ENCODE results near the gene ABCB9. TPM values are rescaled to one million over a fixed set of nuclear protein-coding genes. Genes with fewer than 3 reads are reported as not detected.

ABCB9 gene
- total and polyA plus RNA-seq, 2 of the 8 experiments (the other 6 are each of a cell fraction or from before 2014, with no cell fraction given) = 3.8 to 8.0 TPM

DNA sequence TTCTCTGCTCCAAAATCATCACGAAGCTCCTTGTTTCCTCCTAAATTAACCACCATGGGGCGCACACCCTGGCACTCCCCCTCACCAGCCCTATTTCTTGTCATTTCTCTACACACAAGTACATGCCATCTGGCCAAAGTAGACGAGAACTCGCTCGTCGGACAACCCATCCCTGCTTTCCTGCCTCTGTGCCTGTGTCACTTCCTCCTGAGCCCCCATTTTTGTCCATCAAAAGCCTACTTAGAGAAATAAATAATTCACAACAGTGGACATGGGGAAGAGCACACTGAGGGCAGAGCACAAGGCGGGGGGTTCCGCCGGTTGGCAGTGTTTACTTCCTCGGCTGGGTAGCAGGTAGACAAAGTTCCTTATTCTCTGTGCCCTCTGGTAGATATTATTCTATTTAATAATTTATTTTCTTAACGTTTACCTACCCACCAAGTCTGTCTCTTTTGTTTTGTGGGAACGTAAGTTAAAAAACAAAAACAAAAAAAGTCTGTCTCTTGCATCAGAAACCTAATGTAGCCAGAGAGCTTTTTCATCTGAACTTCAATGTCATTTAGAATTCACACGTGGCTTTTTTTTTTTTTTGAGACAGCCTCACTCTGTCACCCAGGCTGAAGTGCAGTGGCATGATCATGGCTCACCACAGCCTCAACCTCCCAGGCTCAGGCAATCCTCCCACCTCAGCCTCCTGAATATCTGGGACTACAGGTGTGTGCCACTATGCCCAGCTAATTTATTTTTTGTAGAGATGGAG lies 76.3 kb downstream of the ABCB9 start (continued):
- TF ChIP-seq, protein P1, sequence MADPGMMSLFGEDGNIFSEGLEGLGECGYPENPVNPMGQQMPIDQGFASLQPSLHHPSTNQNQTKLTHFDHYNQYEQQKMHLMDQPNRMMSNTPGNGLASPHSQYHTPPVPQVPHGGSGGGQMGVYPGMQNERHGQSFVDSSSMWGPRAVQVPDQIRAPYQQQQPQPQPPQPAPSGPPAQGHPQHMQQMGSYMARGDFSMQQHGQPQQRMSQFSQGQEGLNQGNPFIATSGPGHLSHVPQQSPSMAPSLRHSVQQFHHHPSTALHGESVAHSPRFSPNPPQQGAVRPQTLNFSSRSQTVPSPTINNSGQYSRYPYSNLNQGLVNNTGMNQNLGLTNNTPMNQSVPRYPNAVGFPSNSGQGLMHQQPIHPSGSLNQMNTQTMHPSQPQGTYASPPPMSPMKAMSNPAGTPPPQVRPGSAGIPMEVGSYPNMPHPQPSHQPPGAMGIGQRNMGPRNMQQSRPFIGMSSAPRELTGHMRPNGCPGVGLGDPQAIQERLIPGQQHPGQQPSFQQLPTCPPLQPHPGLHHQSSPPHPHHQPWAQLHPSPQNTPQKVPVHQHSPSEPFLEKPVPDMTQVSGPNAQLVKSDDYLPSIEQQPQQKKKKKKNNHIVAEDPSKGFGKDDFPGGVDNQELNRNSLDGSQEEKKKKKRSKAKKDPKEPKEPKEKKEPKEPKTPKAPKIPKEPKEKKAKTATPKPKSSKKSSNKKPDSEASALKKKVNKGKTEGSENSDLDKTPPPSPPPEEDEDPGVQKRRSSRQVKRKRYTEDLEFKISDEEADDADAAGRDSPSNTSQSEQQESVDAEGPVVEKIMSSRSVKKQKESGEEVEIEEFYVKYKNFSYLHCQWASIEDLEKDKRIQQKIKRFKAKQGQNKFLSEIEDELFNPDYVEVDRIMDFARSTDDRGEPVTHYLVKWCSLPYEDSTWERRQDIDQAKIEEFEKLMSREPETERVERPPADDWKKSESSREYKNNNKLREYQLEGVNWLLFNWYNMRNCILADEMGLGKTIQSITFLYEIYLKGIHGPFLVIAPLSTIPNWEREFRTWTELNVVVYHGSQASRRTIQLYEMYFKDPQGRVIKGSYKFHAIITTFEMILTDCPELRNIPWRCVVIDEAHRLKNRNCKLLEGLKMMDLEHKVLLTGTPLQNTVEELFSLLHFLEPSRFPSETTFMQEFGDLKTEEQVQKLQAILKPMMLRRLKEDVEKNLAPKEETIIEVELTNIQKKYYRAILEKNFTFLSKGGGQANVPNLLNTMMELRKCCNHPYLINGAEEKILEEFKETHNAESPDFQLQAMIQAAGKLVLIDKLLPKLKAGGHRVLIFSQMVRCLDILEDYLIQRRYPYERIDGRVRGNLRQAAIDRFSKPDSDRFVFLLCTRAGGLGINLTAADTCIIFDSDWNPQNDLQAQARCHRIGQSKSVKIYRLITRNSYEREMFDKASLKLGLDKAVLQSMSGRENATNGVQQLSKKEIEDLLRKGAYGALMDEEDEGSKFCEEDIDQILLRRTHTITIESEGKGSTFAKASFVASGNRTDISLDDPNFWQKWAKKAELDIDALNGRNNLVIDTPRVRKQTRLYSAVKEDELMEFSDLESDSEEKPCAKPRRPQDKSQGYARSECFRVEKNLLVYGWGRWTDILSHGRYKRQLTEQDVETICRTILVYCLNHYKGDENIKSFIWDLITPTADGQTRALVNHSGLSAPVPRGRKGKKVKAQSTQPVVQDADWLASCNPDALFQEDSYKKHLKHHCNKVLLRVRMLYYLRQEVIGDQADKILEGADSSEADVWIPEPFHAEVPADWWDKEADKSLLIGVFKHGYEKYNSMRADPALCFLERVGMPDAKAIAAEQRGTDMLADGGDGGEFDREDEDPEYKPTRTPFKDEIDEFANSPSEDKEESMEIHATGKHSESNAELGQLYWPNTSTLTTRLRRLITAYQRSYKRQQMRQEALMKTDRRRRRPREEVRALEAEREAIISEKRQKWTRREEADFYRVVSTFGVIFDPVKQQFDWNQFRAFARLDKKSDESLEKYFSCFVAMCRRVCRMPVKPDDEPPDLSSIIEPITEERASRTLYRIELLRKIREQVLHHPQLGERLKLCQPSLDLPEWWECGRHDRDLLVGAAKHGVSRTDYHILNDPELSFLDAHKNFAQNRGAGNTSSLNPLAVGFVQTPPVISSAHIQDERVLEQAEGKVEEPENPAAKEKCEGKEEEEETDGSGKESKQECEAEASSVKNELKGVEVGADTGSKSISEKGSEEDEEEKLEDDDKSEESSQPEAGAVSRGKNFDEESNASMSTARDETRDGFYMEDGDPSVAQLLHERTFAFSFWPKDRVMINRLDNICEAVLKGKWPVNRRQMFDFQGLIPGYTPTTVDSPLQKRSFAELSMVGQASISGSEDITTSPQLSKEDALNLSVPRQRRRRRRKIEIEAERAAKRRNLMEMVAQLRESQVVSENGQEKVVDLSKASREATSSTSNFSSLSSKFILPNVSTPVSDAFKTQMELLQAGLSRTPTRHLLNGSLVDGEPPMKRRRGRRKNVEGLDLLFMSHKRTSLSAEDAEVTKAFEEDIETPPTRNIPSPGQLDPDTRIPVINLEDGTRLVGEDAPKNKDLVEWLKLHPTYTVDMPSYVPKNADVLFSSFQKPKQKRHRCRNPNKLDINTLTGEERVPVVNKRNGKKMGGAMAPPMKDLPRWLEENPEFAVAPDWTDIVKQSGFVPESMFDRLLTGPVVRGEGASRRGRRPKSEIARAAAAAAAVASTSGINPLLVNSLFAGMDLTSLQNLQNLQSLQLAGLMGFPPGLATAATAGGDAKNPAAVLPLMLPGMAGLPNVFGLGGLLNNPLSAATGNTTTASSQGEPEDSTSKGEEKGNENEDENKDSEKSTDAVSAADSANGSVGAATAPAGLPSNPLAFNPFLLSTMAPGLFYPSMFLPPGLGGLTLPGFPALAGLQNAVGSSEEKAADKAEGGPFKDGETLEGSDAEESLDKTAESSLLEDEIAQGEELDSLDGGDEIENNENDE (IDR thresholded peaks at IDR 0.05; ENCODE audit: insufficient replicate concordance, low read length) = no peak
- TF ChIP-seq SP2 (IDR thresholded peaks at IDR 0.05; ENCODE audit: low read length) (no peak), RBBP5 (IDR thresholded peaks at IDR 0.05; ENCODE audit: borderline replicate concordance, low read depth, low read length) (no peak), CEBPB (IDR thresholded peaks at IDR 0.05; ENCODE audit: low read depth, low read length) (no peak), SP1 (IDR thresholded peaks at IDR 0.05; ENCODE audit: low read depth, low read length) (no peak), BACH1 (IDR thresholded peaks at IDR 0.05; ENCODE audit: low read length) (no peak), MAFK (IDR thresholded peaks at IDR 0.05; ENCODE audit: low read depth, low read length) (no peak), BCL11A (IDR thresholded peaks at IDR 0.05; ENCODE audit: low read depth in 2 of 2, low read length in 2 of 2) (no peak), RAD21 (IDR thresholded peaks at IDR 0.05 in 1 of 2, conservative IDR thresholded peaks at IDR 0.05 in 1 of 2; ENCODE audit: low read depth in 2 of 2, low read length in 2 of 2) (no peak), TAF7 (optimal IDR thresholded peaks at IDR 0.05; ENCODE audit: borderline replicate concordance, low read depth, low read length) (no peak), GABPA (IDR thresholded peaks at IDR 0.05; ENCODE audit: borderline replicate concordance, insufficient read depth, low read length) (no peak)

Data from H1 (cell line).